Stomach smooth muscle (tissue), 2 donors: ENCODE results near the gene OPN1MW.
"Not testable (repeated sequence)": the region's sequence is repeated elsewhere in the genome, so short reads cannot be mapped to it uniquely, and the experiment has no call there.

ENCODE experiments used
- H3K27ac ChIP-seq: one replicate; pipeline ENCODE4 v1.7.0; 2013; ENCODE audit warnings: mild to moderate bottlenecking, low read length, inconsistent platforms
- H3K27me3 ChIP-seq, 2 donors: one replicate each; pipeline ENCODE4 v1.7.0; 2013; ENCODE audit warnings: low read length in 2 of 2; ENCODE audit not compliant: insufficient read depth in 2 of 2, control insufficient read depth in 1 of 2
- H3K36me3 ChIP-seq, 2 donors: one replicate each; pipeline ENCODE4 v1.7.0; 2013; ENCODE audit warnings: low read length in 2 of 2; ENCODE audit not compliant: control insufficient read depth in 2 of 2, insufficient read depth in 2 of 2
- H3K4me1 ChIP-seq: one replicate; pipeline ENCODE4 v1.7.0; 2013; ENCODE audit warnings: low read length; ENCODE audit not compliant: control insufficient read depth, insufficient read depth
- H3K4me3 ChIP-seq, 2 donors: one replicate each; pipeline ENCODE4 v1.7.0; 2013; ENCODE audit warnings: low read length in 2 of 2
- H3K9ac ChIP-seq, 2 donors: one replicate each; pipeline ENCODE4 v1.7.0; 2013; ENCODE audit warnings: low read length in 2 of 2, mild to moderate bottlenecking in 1 of 2
- H3K9me3 ChIP-seq, 2 donors: one replicate each; pipeline ENCODE4 v1.7.0; 2013; ENCODE audit warnings: low read length in 2 of 2; ENCODE audit not compliant: control insufficient read depth in 2 of 2
- donor health status: healthy.
- donor health status: Pancreatic carcinoma.

The OPN1MW gene

DNA sequence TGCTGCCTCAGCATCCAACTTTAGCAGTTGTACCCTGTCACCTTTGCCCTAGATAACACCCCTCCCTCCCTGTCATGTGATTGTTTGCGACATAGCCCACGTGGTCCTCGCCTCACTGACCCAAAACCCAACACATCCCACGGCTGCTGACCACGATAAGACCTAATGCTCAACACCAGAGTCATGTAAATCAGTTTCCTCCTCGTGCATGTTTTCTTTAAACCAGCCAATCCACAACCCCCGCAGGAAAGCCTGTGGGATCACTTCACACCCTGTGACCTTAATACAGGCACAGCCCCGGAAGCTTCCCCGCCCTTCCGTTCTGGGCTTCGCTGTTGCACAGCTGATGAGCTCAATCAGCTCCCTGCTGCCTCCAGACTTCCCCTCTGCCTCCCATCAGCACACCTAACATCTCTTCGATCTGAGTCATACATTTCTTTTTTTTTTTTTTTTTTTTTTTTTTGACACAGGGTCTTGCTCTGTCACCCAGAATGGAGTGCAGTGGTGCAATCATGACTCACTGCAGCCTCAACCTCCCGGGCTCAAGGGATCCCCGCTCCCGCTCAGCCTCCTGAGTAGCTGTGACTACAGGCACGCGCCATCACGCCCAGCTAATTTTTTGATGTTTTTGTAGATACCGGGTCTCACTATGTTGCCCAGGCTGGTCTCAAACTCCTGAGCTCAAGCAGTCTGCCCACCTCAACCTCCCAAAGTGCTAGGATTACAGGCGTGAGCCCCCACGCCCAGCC lies 27.4 kb downstream of the OPN1MW start:
- H3K27ac ChIP-seq, H3K36me3 ChIP-seq, H3K9ac ChIP-seq, H3K27me3 ChIP-seq, H3K4me1 ChIP-seq, H3K4me3 ChIP-seq, H3K9me3 ChIP-seq: not testable (repeated sequence)

- H3K27me3 ChIP-seq, H3K27ac ChIP-seq, H3K9ac ChIP-seq, H3K4me1 ChIP-seq, H3K9me3 ChIP-seq, H3K4me3 ChIP-seq, H3K36me3 ChIP-seq: not testable (repeated sequence)
Observed at GRCh38 chrX:154211057-154211456, 28.7 kb downstream of the OPN1MW start.

- not testable (repeated sequence) for H3K4me1 ChIP-seq, H3K27me3 ChIP-seq, H3K9me3 ChIP-seq, H3K4me3 ChIP-seq, H3K9ac ChIP-seq, H3K36me3 ChIP-seq, H3K27ac ChIP-seq
Observed at GRCh38 chrX:154211499-154211898, 29.1 kb downstream of the OPN1MW start.

DNA sequence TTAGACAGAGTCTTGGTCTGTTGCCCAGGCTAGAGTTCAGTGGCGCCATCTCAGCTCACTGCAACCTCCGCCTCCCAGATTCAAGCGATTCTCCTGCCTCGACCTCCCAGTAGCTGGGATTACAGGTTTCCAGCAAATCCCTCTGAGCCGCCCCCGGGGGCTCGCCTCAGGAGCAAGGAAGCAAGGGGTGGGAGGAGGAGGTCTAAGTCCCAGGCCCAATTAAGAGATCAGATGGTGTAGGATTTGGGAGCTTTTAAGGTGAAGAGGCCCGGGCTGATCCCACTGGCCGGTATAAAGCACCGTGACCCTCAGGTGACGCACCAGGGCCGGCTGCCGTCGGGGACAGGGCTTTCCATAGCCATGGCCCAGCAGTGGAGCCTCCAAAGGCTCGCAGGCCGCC lies 37.1 kb downstream of the OPN1MW start, which contains the start of gene OPN1MW2:
Gene OPN1MW2, plus strand, starts transcription at position 301 of the 400 bp plus-strand sequence. Its CDS starts 60 bp downstream, at position 361.
- not testable (repeated sequence) for H3K36me3 ChIP-seq, H3K9ac ChIP-seq, H3K4me3 ChIP-seq, H3K27me3 ChIP-seq, H3K4me1 ChIP-seq, H3K9me3 ChIP-seq, H3K27ac ChIP-seq

- H3K9ac ChIP-seq, H3K4me1 ChIP-seq, H3K36me3 ChIP-seq, H3K9me3 ChIP-seq, H3K27ac ChIP-seq, H3K4me3 ChIP-seq, H3K27me3 ChIP-seq: not testable (repeated sequence)
Observed at GRCh38 chrX:154225292-154225691, 42.9 kb downstream of the OPN1MW start.

GRCh38 chrX:154226706-154227105 lies 44.3 kb downstream of the OPN1MW start:
- H3K9ac ChIP-seq, H3K9me3 ChIP-seq, H3K27ac ChIP-seq, H3K36me3 ChIP-seq, H3K4me1 ChIP-seq, H3K27me3 ChIP-seq, H3K4me3 ChIP-seq: not testable (repeated sequence)

DNA sequence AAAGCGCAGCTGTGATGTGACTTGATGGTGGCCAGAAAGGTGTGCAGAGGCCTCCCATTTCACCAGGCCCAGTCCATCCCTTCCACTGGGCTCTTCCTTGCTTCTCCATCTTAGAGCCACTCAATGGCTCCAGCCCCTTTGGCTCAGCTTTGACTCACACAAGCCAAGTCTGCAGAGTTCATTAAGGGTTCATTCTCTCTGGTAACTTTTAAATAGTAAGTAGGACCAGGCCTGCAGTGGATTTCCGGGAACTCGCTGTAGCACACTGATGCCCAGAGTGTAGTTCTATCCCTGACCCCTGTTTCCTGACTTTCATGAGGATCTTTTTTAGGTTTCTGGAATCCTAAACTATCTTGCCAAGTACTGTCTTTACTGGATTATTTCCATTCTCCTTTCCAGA lies 49.0 kb downstream of the OPN1MW start:
- H3K9me3 ChIP-seq, H3K36me3 ChIP-seq, H3K9ac ChIP-seq, H3K27ac ChIP-seq, H3K4me1 ChIP-seq, H3K4me3 ChIP-seq, H3K27me3 ChIP-seq: not testable (repeated sequence)

DNA sequence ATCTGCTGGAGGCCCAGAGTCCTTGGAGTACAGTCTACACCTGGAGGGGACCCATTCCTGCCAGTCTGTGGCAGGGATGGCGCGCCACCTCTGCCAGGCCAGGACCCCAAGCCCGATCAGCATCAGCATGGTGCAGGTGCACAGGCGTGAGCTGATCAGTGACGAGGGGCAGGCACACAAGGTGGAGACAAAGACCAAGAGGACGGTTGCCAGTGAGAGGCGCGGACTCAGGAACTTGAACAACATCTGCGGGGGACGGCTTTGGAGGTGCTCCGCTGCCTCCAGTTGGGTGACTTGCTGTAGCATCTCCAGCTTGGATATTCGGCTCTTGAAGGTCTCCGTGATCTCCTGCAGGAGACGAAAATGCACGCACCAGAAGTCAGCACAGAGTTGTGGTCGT lies 51.2 kb downstream of the OPN1MW start:
- H3K4me1 ChIP-seq, H3K27ac ChIP-seq: not testable (repeated sequence)

GRCh38 chrX:154238939-154239559 lies 56.7 kb downstream of the OPN1MW start:
- not testable (repeated sequence) for H3K4me3 ChIP-seq, H3K9me3 ChIP-seq, H3K36me3 ChIP-seq, H3K9ac ChIP-seq, H3K27me3 ChIP-seq, H3K4me1 ChIP-seq, H3K27ac ChIP-seq

More for the DNA sequence above, 51.2 kb downstream of the OPN1MW start:
- H3K27me3 ChIP-seq, H3K9me3 ChIP-seq, H3K4me3 ChIP-seq, H3K36me3 ChIP-seq, H3K9ac ChIP-seq: not testable (repeated sequence)

- H3K9me3 ChIP-seq, H3K36me3 ChIP-seq, H3K4me3 ChIP-seq, H3K4me1 ChIP-seq, H3K9ac ChIP-seq, H3K27ac ChIP-seq, H3K27me3 ChIP-seq: not testable (repeated sequence)
Observed at GRCh38 chrX:154239982-154240503, 57.6 kb downstream of the OPN1MW start.
